ENCODE results near the gene PALM. TPM values are rescaled to one million over a fixed set of nuclear protein-coding genes. Genes with fewer than 3 reads are reported as not detected.

PALM gene
- total and polyA plus RNA-seq, 10 of the 15 experiments (the other 5 are each of a cell fraction or from before 2014, with no cell fraction given): 0.09 to 0.95 (median 0.23) TPM; not detected in 2

GRCh38 chr19:757811-758668, 49.3 kb downstream of the PALM start:
- no peak overlapping the region for H3K4me3 ChIP-seq
- no peaks in the 10 kb centered on the region for H3K4me1 ChIP-seq (ENCODE audit: control insufficient read depth, insufficient read depth, low read length)
- TF ChIP-seq ZSCAN29 (IDR thresholded peaks at IDR 0.05): no peak
- no peak for TF ChIP-seq SUZ12 (IDR thresholded peaks at IDR 0.05; ENCODE audit: unreplicated experiment)
- no peak for TF ChIP-seq MTA2 (IDR thresholded peaks at IDR 0.05; ENCODE audit: low read depth)
- TF ChIP-seq USF2 (IDR thresholded peaks at IDR 0.05; ENCODE audit: borderline replicate concordance, low read depth, low read length): no peak
- TF ChIP-seq RB1 (IDR thresholded peaks at IDR 0.05; ENCODE audit: borderline replicate concordance): no peak
- no peak for TF ChIP-seq NR2C2 (IDR thresholded peaks at IDR 0.05; ENCODE audit: borderline replicate concordance, control insufficient read depth, insufficient read length, low read depth)
- no peak for TF ChIP-seq BMI1 (IDR thresholded peaks at IDR 0.05; ENCODE audit: borderline replicate concordance)
- TF ChIP-seq REST (IDR thresholded peaks at IDR 0.05; ENCODE audit: low read depth, low read length): no peak
- no peak for TF ChIP-seq NRF1 (conservative IDR thresholded peaks at IDR 0.05; ENCODE audit: low read depth, low read length)
- no peak for TF ChIP-seq RELB (IDR thresholded peaks at IDR 0.05; ENCODE audit: low read depth)
- TF ChIP-seq STAT3 (IDR thresholded peaks at IDR 0.05; ENCODE audit: low read depth, low read length): no peak
- H3K79me2 ChIP-seq (ENCODE audit: control insufficient read depth, insufficient read depth, low read length): no peaks in the 10 kb centered on the region
- no peak for ATAC-seq
- SMC1A ChIA-PET (ENCODE audit: uncharacterized antibody, unreplicated experiment): no interaction called here
- in situ Hi-C loops (cut with MboI) (no loop called here), intact Hi-C loops (cut with micrococcal nuclease; ENCODE audit: unreplicated experiment) (no loop called here)
- no TSS peak for BruUV-seq (replicated peaks)
- peaks cover 7% of the 10 kb centered on the region; the same call in 1 of the 3 replicates for H3K9me3 ChIP-seq (replicated peaks; ENCODE audit: control insufficient read depth, insufficient read depth, low read length)
- no peak overlapping the region for H3K4me2 ChIP-seq (ENCODE audit: control insufficient read depth, insufficient read depth)
- 82% methylated on average over 50 of the region's 50 CpGs for WGBS (ENCODE audit: insufficient coverage, insufficient replicate concordance, low lambda C conversion rate, missing lambda C conversion rate)
- no peaks in the 10 kb centered on the region for H3K36me3 ChIP-seq (ENCODE audit: control insufficient read depth in 2 of 2, insufficient read depth in 2 of 2, low read length in 1 of 2)
- no peaks in the 10 kb centered on the region for H4K20me1 ChIP-seq (ENCODE audit: control insufficient read depth, insufficient read depth)
- no peak overlapping the region for H2AFZ ChIP-seq (ENCODE audit: control insufficient read depth, low read depth, low read length)
- RAD21 ChIA-PET (ENCODE audit: unreplicated experiment): no interaction called here
- H3K9ac ChIP-seq (ENCODE audit: control insufficient read depth, insufficient read depth, low read length): no peak overlapping the region
- POLR2A ChIA-PET: no interaction called here
- H3K27ac ChIP-seq (ENCODE audit: control insufficient read depth, insufficient read depth): no peak overlapping the region
- no peaks in the 10 kb centered on the region for H3K27me3 ChIP-seq (replicated peaks in 1 of 2; ENCODE audit: control insufficient read depth in 2 of 2, insufficient read depth in 2 of 2, low read length in 1 of 2)
- no peak for DNase-seq (ENCODE audit: low read depth, low spot score)
- no peak for FAIRE-seq
- CTCF ChIA-PET: no interaction called here
